SKM-1 (cell line): ENCODE results near the gene OPALIN.
A peak's percentile ranks its signal among the peaks of the same experiment; 100 is the strongest.
"Not testable (repeated sequence)": the region's sequence is repeated elsewhere in the genome, so short reads cannot be mapped to it uniquely, and the experiment has no call there.

Source experiments
- DNase-seq: peaks from one replicate; lab custom pipeline; 2025; ENCODE audit not compliant: unreplicated experiment; lab: John Stamatoyannopoulos, UW

Gene OPALIN

GRCh38 chr10:96339383-96339782 is 19.4 kb downstream of the OPALIN start:
- DNase-seq = no peak

DNA sequence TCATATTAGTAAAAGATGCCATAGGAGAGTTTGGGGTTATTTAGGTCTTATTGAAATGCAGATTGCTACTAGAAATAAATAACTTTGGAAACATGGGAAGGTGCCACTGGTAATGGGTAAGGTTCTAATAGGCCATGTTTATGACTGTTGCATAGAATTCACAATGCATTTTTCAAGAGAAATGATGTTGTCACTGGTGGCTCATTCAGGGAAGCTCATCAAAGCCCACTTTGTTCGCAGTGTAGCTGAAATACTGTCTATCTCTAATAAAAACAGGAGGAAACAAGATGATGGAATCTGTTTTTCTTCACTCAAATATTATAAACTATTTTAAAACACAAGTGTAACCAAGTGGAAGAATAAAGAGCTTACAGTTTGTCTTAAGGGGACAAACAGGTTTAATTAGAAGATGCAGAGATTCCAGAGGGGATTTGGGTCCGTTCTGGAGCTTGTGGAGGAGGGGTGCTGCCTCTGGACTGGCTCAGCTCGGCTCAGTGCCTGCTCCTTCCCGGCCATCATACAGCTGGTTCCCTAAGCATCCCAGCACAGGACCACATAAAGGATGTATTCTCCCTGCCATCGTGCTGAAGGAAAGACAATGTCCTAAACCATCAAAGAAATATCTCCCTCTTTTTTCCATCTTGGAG is 20.4 kb downstream of the OPALIN start:
- DNase-seq = no peak

GRCh38 chr10:96337106-96337505 is 21.7 kb downstream of the OPALIN start:
- no peak for DNase-seq

GRCh38 chr10:96334616-96335526 is 23.9 kb downstream of the OPALIN start:
- peak; percentile 13 for DNase-seq

GRCh38 chr10:96333101-96333500 is 25.7 kb downstream of the OPALIN start:
- no peak for DNase-seq

- no peak for DNase-seq
These were observed 31.3 kb downstream of the OPALIN start for GRCh38 chr10:96327462-96327861.

- DNase-seq = no peak
These were observed 33.0 kb downstream of the OPALIN start for GRCh38 chr10:96325719-96326373.

DNA sequence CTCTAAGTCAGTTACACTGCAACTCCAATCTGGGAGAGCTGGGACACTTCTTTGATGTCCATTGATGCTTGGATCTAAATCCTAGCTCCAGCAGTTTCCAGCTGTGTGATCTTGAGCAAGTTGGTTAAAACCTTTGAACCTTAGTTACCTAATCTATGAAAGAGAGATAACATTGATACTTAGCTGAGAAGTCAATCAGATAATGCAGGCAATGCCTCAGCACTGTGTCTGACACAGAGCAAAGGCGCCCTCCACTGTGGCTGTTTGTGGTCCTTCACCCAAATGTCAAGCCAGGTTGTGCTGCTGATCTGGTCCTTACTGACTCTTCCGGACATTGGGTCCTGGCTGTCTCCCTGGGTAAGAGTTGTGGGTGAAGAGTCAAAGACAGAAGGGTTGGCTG is 34.4 kb downstream of the OPALIN start:
- DNase-seq = no peak

- DNase-seq = no peak
These were observed 36.5 kb downstream of the OPALIN start for GRCh38 chr10:96322275-96322674.

DNA sequence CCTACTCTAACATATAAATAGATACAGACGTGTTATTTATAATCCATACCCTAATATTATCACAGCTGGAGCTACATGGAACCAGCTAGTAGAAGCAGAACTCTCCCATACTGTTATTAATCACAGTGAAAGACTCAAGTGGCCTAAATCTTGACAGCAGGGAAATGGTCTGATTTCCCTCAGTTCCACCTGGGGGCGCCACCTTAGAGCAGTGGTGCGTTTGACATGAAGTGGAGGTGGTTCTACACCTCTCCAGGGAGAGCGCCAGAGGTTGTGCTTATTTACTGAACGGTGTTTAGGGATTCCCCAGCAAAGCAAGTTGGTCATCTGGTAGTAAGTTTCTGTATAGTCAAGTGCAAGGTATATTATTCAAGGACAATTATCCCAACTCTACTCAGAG is 37.0 kb downstream of the OPALIN start:
- no peak for DNase-seq

GRCh38 chr10:96319754-96320474 is 38.9 kb downstream of the OPALIN start:
- no peak for DNase-seq

GRCh38 chr10:96317067-96317833 is 41.6 kb downstream of the OPALIN start:
- no peak for DNase-seq

DNA sequence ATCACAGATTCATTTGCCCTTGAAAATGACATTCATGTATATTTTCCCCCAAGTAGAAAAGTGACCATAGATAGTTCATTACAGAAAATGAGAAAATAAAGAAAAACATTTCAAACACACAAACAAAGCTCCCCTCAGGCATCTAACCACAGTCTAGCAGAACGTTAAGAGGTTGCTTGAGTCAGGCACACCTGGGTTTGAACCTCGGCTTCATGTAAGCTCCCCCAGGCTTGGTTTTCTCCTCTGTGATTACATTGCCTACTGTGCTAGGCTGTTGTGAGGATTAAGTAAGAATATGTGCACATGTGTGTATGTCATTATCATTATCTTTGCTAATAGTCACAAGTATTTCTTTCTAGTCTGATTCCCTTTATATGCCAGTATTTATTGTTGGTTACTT is 45.5 kb downstream of the OPALIN start:
- no peak for DNase-seq

DNA sequence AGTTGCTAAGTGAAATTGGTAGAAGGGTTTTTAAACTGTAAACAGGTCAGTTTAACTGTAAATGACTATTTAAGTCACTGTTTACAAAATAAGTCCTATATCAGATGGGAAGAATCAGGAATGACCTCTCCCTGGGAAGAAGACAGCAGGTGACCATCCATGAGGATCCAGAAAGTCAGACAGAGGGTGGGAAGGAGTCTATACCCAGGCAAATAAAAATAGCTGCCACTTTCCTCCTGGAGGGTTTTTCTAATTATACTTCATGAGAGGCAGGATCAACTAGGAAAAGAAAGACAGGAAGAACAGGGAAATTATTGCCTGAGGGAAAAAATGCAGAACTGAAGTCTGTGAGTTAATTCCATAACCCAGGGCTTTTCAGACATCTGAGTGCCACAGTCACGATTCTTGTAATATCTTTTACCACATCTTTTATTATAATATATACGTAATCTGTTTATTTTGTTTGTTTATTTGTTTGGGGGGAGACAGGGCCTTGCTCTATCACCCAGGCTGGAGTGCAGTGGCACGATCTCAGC is 47.6 kb downstream of the OPALIN start:
- DNase-seq = no peak

- no peak for DNase-seq
These were observed 48.5 kb downstream of the OPALIN start for GRCh38 chr10:96310321-96310669.

- no peak for DNase-seq
These were observed 49.0 kb downstream of the OPALIN start for GRCh38 chr10:96309628-96310320.

DNA sequence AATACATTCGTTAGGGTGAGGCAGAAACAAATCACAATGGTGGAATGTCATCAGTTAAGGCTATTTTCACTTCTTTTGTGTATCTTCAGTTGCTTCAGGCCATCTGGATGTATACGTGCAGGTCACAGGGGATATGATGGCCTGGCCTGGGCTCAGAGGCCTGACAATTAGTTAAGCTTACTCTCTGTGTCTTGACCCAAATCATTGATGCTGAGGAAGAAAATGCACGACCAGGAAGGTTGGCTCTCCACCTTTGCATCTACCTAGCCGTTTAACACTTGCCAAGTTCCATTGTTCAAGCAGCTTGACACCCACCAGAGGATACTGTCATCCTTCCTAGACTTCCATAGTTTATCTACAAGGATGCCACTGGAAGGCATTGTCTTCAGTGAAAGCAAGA is 49.9 kb downstream of the OPALIN start:
- DNase-seq = not testable (repeated sequence)

DNA sequence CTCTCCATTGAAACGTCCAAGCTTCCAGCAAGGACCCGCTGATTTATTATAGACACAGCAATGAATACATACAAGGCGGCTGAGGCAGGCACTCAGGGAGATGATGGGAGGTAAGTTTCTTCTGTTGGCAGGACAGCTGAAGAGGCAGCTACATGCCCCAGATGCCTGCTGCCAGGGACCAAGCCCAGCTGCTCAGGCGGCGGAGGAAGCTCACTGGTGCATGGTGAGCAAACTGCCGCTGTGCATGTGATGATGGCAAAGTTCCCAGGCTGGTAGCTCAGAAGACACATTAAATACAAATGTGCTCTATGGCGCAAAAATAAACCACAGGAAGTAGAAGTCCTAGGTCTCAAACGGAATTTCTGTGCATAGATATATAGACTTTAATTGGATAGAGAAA is 52.3 kb downstream of the OPALIN start:
- no peak for DNase-seq

- DNase-seq = no peak
These were observed 53.8 kb downstream of the OPALIN start for GRCh38 chr10:96305019-96305418.

DNA sequence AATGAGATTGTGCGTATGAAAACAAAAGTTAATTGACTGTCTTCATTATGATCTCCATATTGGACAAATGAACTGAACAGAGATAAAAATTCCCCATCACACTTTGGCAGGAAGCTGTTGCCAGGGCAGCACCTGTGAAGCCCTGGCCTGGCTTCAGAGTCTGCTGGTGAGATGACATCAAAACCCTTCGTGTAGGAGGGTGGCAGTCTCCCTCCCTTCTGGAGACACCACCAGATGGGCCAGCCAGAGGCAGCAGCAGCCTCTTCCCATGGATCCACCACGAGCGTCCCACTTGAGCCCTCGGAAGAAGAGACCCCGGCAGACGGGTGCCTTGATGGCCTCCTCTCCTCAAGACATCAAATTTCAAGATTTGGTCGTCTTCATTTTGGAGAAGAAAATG is 54.6 kb downstream of the OPALIN start, which contains the start of gene DNTT:
TSS of gene DNTT (plus strand) at position 205 of the 400 bp plus-strand sequence. CDS start at position 269, 64 bp downstream.
- DNase-seq = no peak
